Neural cell (in vitro differentiated cells): ENCODE data around the gene CSMD2. TPM values are rescaled to one million over a fixed set of nuclear protein-coding genes. Genes with fewer than 3 reads are reported as not detected.

Experiments used
- H2AFZ ChIP-seq: fragments of 200-600, 300-800 bp; sonication (generic), shearing (Covaris generic); 2 replicates; pipeline ENCODE4 v1.6.0; 2014; ENCODE audit warnings: low read depth, mild to moderate bottlenecking, antibody characterized with exemption, low read length, moderate library complexity
- H3F3A ChIP-seq: fragments of 200-600 bp; shearing (Covaris generic); 2 replicates; pipeline ENCODE4 v1.6.1; 2016; ENCODE audit warnings: mild to moderate bottlenecking, moderate library complexity, mixed read lengths, antibody characterized with exemption, low read length; ENCODE audit not compliant: insufficient read depth, poor library complexity, severe bottlenecking
- H3K27ac ChIP-seq: fragments of 200-600, 300-800 bp; sonication (generic), shearing (Covaris generic); 2 replicates; pipeline ENCODE4 v1.5.1; 2014; ENCODE audit warnings: mild to moderate bottlenecking, low read length, moderate library complexity
- H3K27me3 ChIP-seq: fragments of 300-800, 200-600 bp; sonication (generic), shearing (Covaris generic); 2 replicates; pipeline ENCODE4 v1.6.0; 2014; ENCODE audit warnings: mild to moderate bottlenecking, low read depth, low read length, moderate library complexity; ENCODE audit not compliant: insufficient read depth
- H3K36me3 ChIP-seq: fragments of 300-800, 200-600 bp; sonication (generic), shearing (Covaris generic); 2 replicates; pipeline ENCODE4 v1.5.1; 2014; ENCODE audit warnings: mild to moderate bottlenecking, antibody characterized with exemption, low read length, moderate library complexity; ENCODE audit not compliant: insufficient read depth
- H3K4me2 ChIP-seq: fragments of 300-800, 200-600 bp; sonication (generic), shearing (Covaris generic); 2 replicates; pipeline ENCODE4 v1.6.0; 2014; ENCODE audit warnings: mild to moderate bottlenecking, low read length
- H3K4me3 ChIP-seq: fragments of 300-800, 200-600 bp; sonication (generic), shearing (Covaris generic); 2 replicates; pipeline ENCODE4 v1.5.1; 2014; ENCODE audit warnings: mild to moderate bottlenecking, low read length, moderate library complexity
- H3K79me2 ChIP-seq: fragments of 200-600 bp; shearing (Covaris generic); replicated peaks from 2 replicates; pipeline ENCODE4 v1.6.0; 2014; ENCODE audit warnings: mild to moderate bottlenecking, low read length, moderate library complexity; ENCODE audit not compliant: insufficient read depth
- H3K9ac ChIP-seq: fragments of 300-800, 200-600 bp; sonication (generic), shearing (Covaris generic); 2 replicates; pipeline ENCODE4 v1.6.1; 2016; ENCODE audit warnings: mild to moderate bottlenecking, low read length, mixed read lengths
- H3K9me2 ChIP-seq: fragments of 200-600 bp; shearing (Covaris generic); 2 replicates; pipeline ENCODE4 v1.6.1; 2016; ENCODE audit warnings: mild to moderate bottlenecking, low read length, mixed read lengths; ENCODE audit not compliant: insufficient read depth
- H3K9me3 ChIP-seq: fragments of 200-600, 300-800 bp; sonication (generic), shearing (Covaris generic); 2 replicates; pipeline ENCODE4 v1.6.1; 2016; ENCODE audit warnings: mild to moderate bottlenecking, mixed run types, low read length, moderate library complexity, mixed read lengths
- H4K20me1 ChIP-seq: fragments of 200-600 bp; shearing (Covaris generic); 2 replicates; pipeline ENCODE4 v1.6.1; 2016; ENCODE audit warnings: mild to moderate bottlenecking, mixed run types; ENCODE audit not compliant: insufficient read depth
- CTCF ChIP-seq: fragments of 450-650 bp; IDR thresholded peaks from 2 replicates; pipeline ENCODE4 v1.5.1; 2014; ENCODE audit warnings: antibody characterized with exemption, mild to moderate bottlenecking, moderate library complexity; ENCODE audit not compliant: poor library complexity, severe bottlenecking
- EP300 ChIP-seq: fragments of 450-650 bp; conservative IDR thresholded peaks from 2 replicates; pipeline ENCODE4 v1.6.1; 2014; ENCODE audit warnings: antibody characterized with exemption, mild to moderate bottlenecking, moderate library complexity; ENCODE audit not compliant: poor library complexity, severe bottlenecking
- EZH2 ChIP-seq: fragments of 200-600, 300-800 bp; shearing (Covaris generic), sonication (generic); IDR thresholded peaks from 2 replicates; pipeline ENCODE4 v1.6.1; 2014; ENCODE audit warnings: antibody characterized with exemption, low read length, borderline replicate concordance, mild to moderate bottlenecking; ENCODE audit not compliant: insufficient read depth, poor library complexity, severe bottlenecking
- MXI1 ChIP-seq: fragments of 450-650 bp; conservative IDR thresholded peaks from 2 replicates; pipeline ENCODE4 v1.6.1; 2014; ENCODE audit warnings: antibody characterized with exemption, mild to moderate bottlenecking; ENCODE audit not compliant: poor library complexity, severe bottlenecking
- POLR2AphosphoS5 ChIP-seq: IDR thresholded peaks from 2 replicates; pipeline ENCODE4 v1.6.1; 2012
- RAD21 ChIP-seq: fragments of 450-650 bp; conservative IDR thresholded peaks from 2 replicates; pipeline ENCODE4 v1.6.1; 2014; ENCODE audit warnings: antibody characterized with exemption, mild to moderate bottlenecking, moderate library complexity
- REST ChIP-seq: IDR thresholded peaks from 2 replicates; pipeline ENCODE4 v1.6.1; 2012; ENCODE audit warnings: borderline replicate concordance
- SMC3 ChIP-seq: fragments of 450-650 bp; conservative IDR thresholded peaks from 2 replicates; pipeline ENCODE4 v1.6.1; 2014; ENCODE audit warnings: antibody characterized with exemption, mild to moderate bottlenecking, moderate library complexity; ENCODE audit not compliant: poor library complexity
- TAF1 ChIP-seq: IDR thresholded peaks from 2 replicates; pipeline ENCODE4 v1.6.1; 2012; ENCODE audit warnings: low read depth
- polyA plus RNA-seq: library from polyadenylated mRNA; depleted of rRNA; stranded (reverse); fragments of >200 nt; gene quantifications from 2 replicates; pipeline ENCODE4 v1.2.3, GENCODE V29; 2014

CSMD2 gene
- polyA plus RNA-seq, 1 donor from 2014 or later = 9.6 TPM

GRCh38 chr1:33468967-33469366 is 696.1 kb downstream of the CSMD2 start:
- Histone ChIP-seq H3K36me3 (no peaks in the 10 kb centered on the region), H3K4me3 (no peak overlapping the region), H3K79me2 (peaks cover 13% of the 10 kb centered on the region), H3K4me2 (no peak overlapping the region), H3F3A (no peaks in the 10 kb centered on the region), H4K20me1 (no peaks in the 10 kb centered on the region), H3K27ac (no peak overlapping the region), H3K9ac (no peak overlapping the region), H3K27me3 (no peaks in the 10 kb centered on the region), H3K9me2 (no peaks in the 10 kb centered on the region), H3K9me3 (no peaks in the 10 kb centered on the region), H2AFZ (no peak overlapping the region)
- no peak for TF ChIP-seq EZH2
- no peak for TF ChIP-seq RAD21
- TF ChIP-seq POLR2AphosphoS5 = no peak
- no peak for TF ChIP-seq REST
- TF ChIP-seq CTCF = no peak
- TF ChIP-seq MXI1 = no peak
- TF ChIP-seq EP300 = no peak
- TF ChIP-seq TAF1 = no peak
- TF ChIP-seq SMC3 = no peak

- Histone ChIP-seq H3K4me3 (no peak overlapping the region), H3K9me3 (no peaks in the 10 kb centered on the region), H3F3A (no peaks in the 10 kb centered on the region), H2AFZ (no peak overlapping the region), H3K4me2 (no peak overlapping the region), H3K27me3 (no peaks in the 10 kb centered on the region), H3K36me3 (no peaks in the 10 kb centered on the region), H3K27ac (no peak overlapping the region), H3K9ac (no peak overlapping the region), H4K20me1 (no peaks in the 10 kb centered on the region), H3K9me2 (no peaks in the 10 kb centered on the region), H3K79me2 (peaks cover 9% of the 10 kb centered on the region)
- TF ChIP-seq TAF1 (no peak), RAD21 (no peak), EZH2 (no peak), MXI1 (no peak), POLR2AphosphoS5 (no peak)
Observed at GRCh38 chr1:33468531-33468930, 696.5 kb downstream of the CSMD2 start.

- Histone ChIP-seq H3F3A (no peaks in the 10 kb centered on the region), H3K4me2 (no peak overlapping the region), H3K79me2 (peaks cover 5% of the 10 kb centered on the region), H3K9ac (no peak overlapping the region), H2AFZ (no peak overlapping the region), H3K27ac (no peak overlapping the region), H3K27me3 (no peaks in the 10 kb centered on the region), H3K9me3 (no peaks in the 10 kb centered on the region), H3K36me3 (no peaks in the 10 kb centered on the region), H4K20me1 (no peaks in the 10 kb centered on the region), H3K4me3 (no peak overlapping the region), H3K9me2 (no peaks in the 10 kb centered on the region)
- TF ChIP-seq EP300 (no peak), RAD21 (no peak), TAF1 (no peak), EZH2 (no peak), REST (no peak), CTCF (no peak), MXI1 (no peak)
Observed at GRCh38 chr1:33468011-33468410, 697.0 kb downstream of the CSMD2 start.
